H1 (cell line): ENCODE data around the gene MRPL27. TPM values are rescaled to one million over a fixed set of nuclear protein-coding genes. Genes with fewer than 3 reads are reported as not detected.

Experiments
- RFX5 ChIP-seq: IDR thresholded peaks from 2 replicates; pipeline ENCODE4 v1.6.1; 2011; ENCODE audit warnings: low read depth, low read length, improper control_type of control experiment, borderline replicate concordance
- polyA plus RNA-seq, 7 experiments: library from polyadenylated mRNA; depleted of rRNA in 3 of 7; stranded (reverse) in 5 of 7; unstranded in 2 of 7; fragments of >200 nt in 5 of 7; fragments of 200-250 nt in 2 of 7; gene quantifications; 1 replicate in 5 of 7; 2 replicates in 1 of 7; 4 replicates in 1 of 7; pipeline versions ENCODE4 v1.2.1 to v1.2.3, GENCODE V29; 2011 to 2013; ENCODE audit warnings: missing spikeins in 2 of 7, mixed read lengths in 2 of 7
- total RNA-seq: library from RNA; stranded (reverse); fragmentation: NEBNext Ultra II Directional; extraction: Animal tissue kit (Norgen Biotek cat#: 25700); gene quantifications from 2 replicates; pipeline ENCODE4 v1.2.1, GENCODE V29; 2021

Gene MRPL27
- total and polyA plus RNA-seq, 2 of the 8 experiments (the other 6 are each of a cell fraction or from before 2014, with no cell fraction given), result 75.6 to 135 TPM

DNA sequence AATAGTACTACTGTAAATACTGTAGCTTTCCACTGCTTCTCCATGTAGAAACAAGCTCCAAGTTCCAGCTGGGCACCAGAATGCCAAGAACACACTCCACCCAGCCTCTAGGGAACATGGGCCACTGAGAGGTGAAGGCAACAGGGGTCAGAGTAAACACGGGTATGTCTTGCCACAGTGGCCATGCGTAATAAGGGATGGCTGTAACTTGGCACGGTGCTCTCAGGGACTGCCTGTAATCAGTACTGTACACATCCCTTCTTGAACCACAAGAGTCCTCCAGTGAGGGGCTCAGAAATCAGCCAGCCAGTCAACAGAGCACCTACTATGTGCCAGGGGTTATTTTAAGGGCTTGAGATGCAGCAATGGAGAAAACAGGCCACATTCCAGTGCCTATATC is 13.5 kb upstream of the MRPL27 start (continued):
- no peak for TF ChIP-seq RFX5
